GM18505 (cell line): ENCODE results near the gene STXBP5.

Source experiments
- ATAC-seq: cut with Tn5 transposase; IDR thresholded peaks from one replicate; pipeline ENCODE4 v1.9.1; 2021; ENCODE audit not compliant: unreplicated experiment
- POLR2A ChIP-seq: IDR thresholded peaks from 4 replicates; pipeline ENCODE4 v1.6.1; 2011; ENCODE audit warnings: borderline replicate concordance; ENCODE audit not compliant: insufficient read depth, insufficient read length; ENCODE audit errors: extremely low read depth

Gene STXBP5

GRCh38 chr6:147204060-147204785 lies at the start of gene STXBP5:
Gene STXBP5 (plus strand): TSS chr6:147204417. CDS start chr6:147204533, 116 bp downstream.
- peak; percentile 18 for TF ChIP-seq POLR2A

GRCh38 chr6:147154454-147154853 lies 49.8 kb upstream of the STXBP5 start:
- ATAC-seq, result no peak

More at GRCh38 chr6:147204060-147204785, at the start of gene STXBP5:
- peak; percentile 34 for ATAC-seq

GRCh38 chr6:147156218-147156617 lies 48.0 kb upstream of the STXBP5 start:
- no peak for ATAC-seq
- TF ChIP-seq POLR2A, result no peak

More at GRCh38 chr6:147154454-147154853, 49.8 kb upstream of the STXBP5 start:
- TF ChIP-seq POLR2A, result no peak

- no peak for TF ChIP-seq POLR2A
- no peak for ATAC-seq
These were observed 47.3 kb upstream of the STXBP5 start for GRCh38 chr6:147156799-147157382.

- TF ChIP-seq POLR2A, result no peak
- no peak for ATAC-seq
These were observed 46.3 kb upstream of the STXBP5 start for GRCh38 chr6:147157930-147158329.

GRCh38 chr6:147158881-147159280 lies 45.3 kb upstream of the STXBP5 start:
- ATAC-seq, result no peak
- no peak for TF ChIP-seq POLR2A

- TF ChIP-seq POLR2A, result no peak
- no peak for ATAC-seq
These were observed 44.5 kb upstream of the STXBP5 start for GRCh38 chr6:147159536-147160374.

GRCh38 chr6:147160593-147160992 lies 43.6 kb upstream of the STXBP5 start:
- TF ChIP-seq POLR2A, result no peak
- no peak for ATAC-seq

GRCh38 chr6:147161253-147161973 lies 42.8 kb upstream of the STXBP5 start:
- TF ChIP-seq POLR2A, result no peak
- ATAC-seq, result no peak

GRCh38 chr6:147161974-147162495 lies 42.2 kb upstream of the STXBP5 start:
- no peak for ATAC-seq
- TF ChIP-seq POLR2A, result no peak

- ATAC-seq, result no peak
- no peak for TF ChIP-seq POLR2A
These were observed 39.5 kb upstream of the STXBP5 start for GRCh38 chr6:147164761-147165160.

GRCh38 chr6:147166360-147166944 lies 37.8 kb upstream of the STXBP5 start:
- no peak for ATAC-seq
- no peak for TF ChIP-seq POLR2A
